ENCODE measurements around the gene OTUD5.

DNA sequence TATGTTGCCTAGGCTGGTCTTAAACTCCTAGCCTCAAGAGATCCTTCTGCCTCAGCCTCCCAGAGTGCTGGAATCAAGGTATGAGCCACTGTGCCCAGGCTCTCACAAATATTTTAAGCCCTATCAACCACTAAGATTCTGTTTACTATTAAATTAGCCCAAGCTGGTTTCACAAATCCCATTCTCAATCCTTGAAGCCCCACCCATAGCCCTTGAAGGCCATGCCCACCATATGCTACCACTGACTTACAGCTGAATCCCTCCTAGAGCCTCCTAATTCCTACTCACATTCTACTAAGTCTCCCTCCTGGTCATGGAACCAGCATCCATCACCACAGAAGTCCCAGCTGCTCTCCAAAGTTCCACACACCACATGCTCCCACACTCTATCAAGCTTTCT lies 34.9 kb upstream of the OTUD5 start:
- TF ChIP-seq EZH2 (IDR thresholded peaks at IDR 0.05; ENCODE audit: low read length, unreplicated experiment) (no peak), EZH2phosphoT487 (IDR thresholded peaks at IDR 0.05; ENCODE audit: borderline replicate concordance, low read length) (no peak)
- TF ChIP-seq, protein P1, sequence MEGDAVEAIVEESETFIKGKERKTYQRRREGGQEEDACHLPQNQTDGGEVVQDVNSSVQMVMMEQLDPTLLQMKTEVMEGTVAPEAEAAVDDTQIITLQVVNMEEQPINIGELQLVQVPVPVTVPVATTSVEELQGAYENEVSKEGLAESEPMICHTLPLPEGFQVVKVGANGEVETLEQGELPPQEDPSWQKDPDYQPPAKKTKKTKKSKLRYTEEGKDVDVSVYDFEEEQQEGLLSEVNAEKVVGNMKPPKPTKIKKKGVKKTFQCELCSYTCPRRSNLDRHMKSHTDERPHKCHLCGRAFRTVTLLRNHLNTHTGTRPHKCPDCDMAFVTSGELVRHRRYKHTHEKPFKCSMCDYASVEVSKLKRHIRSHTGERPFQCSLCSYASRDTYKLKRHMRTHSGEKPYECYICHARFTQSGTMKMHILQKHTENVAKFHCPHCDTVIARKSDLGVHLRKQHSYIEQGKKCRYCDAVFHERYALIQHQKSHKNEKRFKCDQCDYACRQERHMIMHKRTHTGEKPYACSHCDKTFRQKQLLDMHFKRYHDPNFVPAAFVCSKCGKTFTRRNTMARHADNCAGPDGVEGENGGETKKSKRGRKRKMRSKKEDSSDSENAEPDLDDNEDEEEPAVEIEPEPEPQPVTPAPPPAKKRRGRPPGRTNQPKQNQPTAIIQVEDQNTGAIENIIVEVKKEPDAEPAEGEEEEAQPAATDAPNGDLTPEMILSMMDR (conservative IDR thresholded peaks at IDR 0.05; ENCODE audit: low read depth, low read length), result no peak

Data from PC-3 (cell line).